Stimulated activated CD4-positive, alpha-beta T cell treated with anti-CD3 and anti-CD28 coated beads, Interleukin-1b, Interleukin-23, amount 100 ng/mL, for 1 hour (primary cell): ENCODE measurements around the gene MYL11.
"Not testable (repeated sequence)": the region's sequence is repeated elsewhere in the genome, so short reads cannot be mapped to it uniquely, and the experiment has no call there.

Experiments
- DNase-seq, 2 donors: peaks; one replicate each; pipeline ENCODE4 v3.0.0-alpha.2; 2020; ENCODE audit warnings: low read depth in 2 of 2

Gene MYL11

GRCh38 chr16:30374538-30374937 is at the start of gene MYL11:
Gene MYL11, plus strand, starts transcription at chr16:30374802. Its CDS starts 56 bp downstream, at chr16:30374858.
- no peak for DNase-seq

- DNase-seq = peak; percentile 66
Observed at GRCh38 chr16:30334473-30334989, 40.1 kb upstream of the MYL11 start.

- peak; percentile 61 to 64 for DNase-seq
Observed at GRCh38 chr16:30335028-30335597, 39.5 kb upstream of the MYL11 start.

- no peak for DNase-seq
Observed at GRCh38 chr16:30335598-30336474, 38.8 kb upstream of the MYL11 start.

GRCh38 chr16:30337964-30338357 is 36.6 kb upstream of the MYL11 start:
- not testable (repeated sequence) for DNase-seq

GRCh38 chr16:30338715-30339114 is 35.9 kb upstream of the MYL11 start:
- not testable (repeated sequence) for DNase-seq

- DNase-seq = no peak
Observed at GRCh38 chr16:30340621-30341020, 34.0 kb upstream of the MYL11 start.

- not testable (repeated sequence) for DNase-seq
Observed at GRCh38 chr16:30341971-30342370, 32.6 kb upstream of the MYL11 start.

GRCh38 chr16:30342751-30343490 is 31.7 kb upstream of the MYL11 start:
- no peak for DNase-seq

GRCh38 chr16:30343491-30343820 is 31.1 kb upstream of the MYL11 start:
- not testable (repeated sequence) for DNase-seq

GRCh38 chr16:30346286-30346685 is 28.3 kb upstream of the MYL11 start:
- DNase-seq = no peak

- DNase-seq = no peak
Observed at GRCh38 chr16:30348113-30348512, 26.5 kb upstream of the MYL11 start.

- DNase-seq = no peak
Observed at GRCh38 chr16:30348929-30349328, 25.7 kb upstream of the MYL11 start.

- no peak for DNase-seq
Observed at GRCh38 chr16:30349675-30350074, 24.9 kb upstream of the MYL11 start.

- DNase-seq = no peak
Observed at GRCh38 chr16:30350134-30350871, 24.3 kb upstream of the MYL11 start.

- DNase-seq = no peak
Observed at GRCh38 chr16:30351001-30351441, 23.6 kb upstream of the MYL11 start.

GRCh38 chr16:30351586-30352419 is 22.8 kb upstream of the MYL11 start:
- no peak for DNase-seq

GRCh38 chr16:30352488-30353401 is 21.9 kb upstream of the MYL11 start:
- no peak for DNase-seq

- no peak for DNase-seq
Observed at GRCh38 chr16:30353438-30354129, 21.0 kb upstream of the MYL11 start.
